ENCODE measurements around the gene UBAC2. TPM values are rescaled to one million over a fixed set of nuclear protein-coding genes. Genes with fewer than 3 reads are reported as not detected.

UBAC2 gene
- total RNA-seq, 1 donor from 2014 or later = 70.8 TPM

DNA sequence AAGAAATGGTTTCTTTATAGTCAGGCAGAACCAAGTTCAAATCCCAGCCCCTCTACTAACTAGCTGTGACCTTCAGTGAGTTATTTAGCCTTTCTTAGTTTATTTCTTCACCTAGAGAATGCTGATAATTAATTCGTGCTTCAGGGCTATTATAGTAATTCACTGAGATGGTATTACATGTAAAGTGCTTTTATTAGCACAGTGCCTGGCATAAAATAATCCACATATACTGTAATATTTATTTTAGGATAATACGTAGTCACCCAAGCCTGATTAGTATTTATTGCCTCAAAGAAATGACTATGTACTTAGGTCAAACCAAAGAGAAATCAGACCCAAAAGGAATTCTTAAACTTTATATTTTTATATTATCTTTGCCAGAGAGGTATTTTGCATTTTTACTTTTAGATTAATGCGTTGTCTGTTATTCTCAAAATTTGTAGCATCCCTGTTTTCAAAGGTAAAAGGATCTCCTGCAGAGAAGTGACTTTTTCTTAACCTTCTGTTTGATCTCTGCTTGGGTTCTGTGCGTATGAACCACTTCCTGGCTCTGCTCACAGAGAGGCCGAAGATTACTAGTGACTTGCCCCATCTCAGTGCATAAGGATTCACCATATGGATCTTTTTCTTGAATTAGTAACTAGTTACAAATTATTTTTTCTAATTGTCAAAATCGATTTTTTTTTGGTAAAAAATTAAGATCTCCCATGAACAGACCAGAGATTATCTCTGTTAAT is 19.7 kb downstream of the UBAC2 start:
- TF ChIP-seq, protein P1, sequence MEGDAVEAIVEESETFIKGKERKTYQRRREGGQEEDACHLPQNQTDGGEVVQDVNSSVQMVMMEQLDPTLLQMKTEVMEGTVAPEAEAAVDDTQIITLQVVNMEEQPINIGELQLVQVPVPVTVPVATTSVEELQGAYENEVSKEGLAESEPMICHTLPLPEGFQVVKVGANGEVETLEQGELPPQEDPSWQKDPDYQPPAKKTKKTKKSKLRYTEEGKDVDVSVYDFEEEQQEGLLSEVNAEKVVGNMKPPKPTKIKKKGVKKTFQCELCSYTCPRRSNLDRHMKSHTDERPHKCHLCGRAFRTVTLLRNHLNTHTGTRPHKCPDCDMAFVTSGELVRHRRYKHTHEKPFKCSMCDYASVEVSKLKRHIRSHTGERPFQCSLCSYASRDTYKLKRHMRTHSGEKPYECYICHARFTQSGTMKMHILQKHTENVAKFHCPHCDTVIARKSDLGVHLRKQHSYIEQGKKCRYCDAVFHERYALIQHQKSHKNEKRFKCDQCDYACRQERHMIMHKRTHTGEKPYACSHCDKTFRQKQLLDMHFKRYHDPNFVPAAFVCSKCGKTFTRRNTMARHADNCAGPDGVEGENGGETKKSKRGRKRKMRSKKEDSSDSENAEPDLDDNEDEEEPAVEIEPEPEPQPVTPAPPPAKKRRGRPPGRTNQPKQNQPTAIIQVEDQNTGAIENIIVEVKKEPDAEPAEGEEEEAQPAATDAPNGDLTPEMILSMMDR (IDR thresholded peaks at IDR 0.05) = no peak
- peaks cover 19% of the 10 kb centered on the region for H3K4me1 Mint-ChIP-seq (ENCODE audit: low read depth)
- H3K36me3 Mint-ChIP-seq (ENCODE audit: low read depth) = peaks cover 5% of the 10 kb centered on the region
- peaks cover 5% of the 10 kb centered on the region for H3K9me3 Mint-ChIP-seq (ENCODE audit: low read depth)
- H3K27me3 Mint-ChIP-seq (ENCODE audit: low read depth) = no peaks in the 10 kb centered on the region
- H3K27ac Mint-ChIP-seq (ENCODE audit: unreplicated experiment) = no peak overlapping the region
- DNase-seq (ENCODE audit: low spot score) = no peak
- H3K4me3 Mint-ChIP-seq (ENCODE audit: unreplicated experiment) = no peak overlapping the region

DNA sequence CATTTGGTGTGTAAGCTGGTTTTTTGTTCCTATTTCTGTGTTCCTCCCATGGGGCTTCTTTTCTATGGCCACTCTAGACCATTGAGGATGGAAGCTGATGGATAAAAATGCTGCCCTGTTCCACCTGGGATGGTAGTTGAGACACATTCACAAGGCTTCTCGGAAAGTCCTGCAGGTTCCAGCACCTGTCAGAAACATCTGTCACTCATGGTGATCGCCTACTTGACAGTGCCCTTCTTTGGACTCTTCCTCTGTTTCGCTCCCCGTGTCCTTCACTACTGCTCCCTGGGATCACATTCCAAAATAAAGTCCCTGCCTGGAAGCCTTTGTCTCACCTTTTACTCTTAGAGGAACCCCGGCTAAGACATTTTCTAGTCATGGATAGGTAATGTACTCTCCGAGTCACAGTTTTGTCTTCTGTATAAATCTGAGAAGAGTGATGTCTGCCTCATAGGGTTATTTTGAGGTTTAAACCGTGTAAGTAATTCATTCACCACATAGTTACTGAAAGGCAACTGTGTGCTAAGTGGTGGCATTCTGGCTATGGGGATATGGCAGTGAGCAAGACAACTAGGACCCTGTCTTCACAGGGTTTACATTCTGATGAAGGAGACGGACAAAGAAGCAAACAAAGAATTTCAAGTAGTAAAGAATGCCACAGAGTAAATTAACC is 21.0 kb downstream of the UBAC2 start:
- H3K27ac Mint-ChIP-seq (ENCODE audit: unreplicated experiment) = no peak overlapping the region
- H3K4me3 Mint-ChIP-seq (ENCODE audit: unreplicated experiment) = no peak overlapping the region
- H3K4me1 Mint-ChIP-seq (ENCODE audit: low read depth) = peaks cover 19% of the 10 kb centered on the region
- TF ChIP-seq, protein P1 (IDR thresholded peaks at IDR 0.05) = no peak
- peaks cover 3% of the 10 kb centered on the region for H3K36me3 Mint-ChIP-seq (ENCODE audit: low read depth)
- DNase-seq (ENCODE audit: low spot score) = no peak
- peaks cover 5% of the 10 kb centered on the region for H3K9me3 Mint-ChIP-seq (ENCODE audit: low read depth)
- H3K27me3 Mint-ChIP-seq (ENCODE audit: low read depth) = no peaks in the 10 kb centered on the region

DNA sequence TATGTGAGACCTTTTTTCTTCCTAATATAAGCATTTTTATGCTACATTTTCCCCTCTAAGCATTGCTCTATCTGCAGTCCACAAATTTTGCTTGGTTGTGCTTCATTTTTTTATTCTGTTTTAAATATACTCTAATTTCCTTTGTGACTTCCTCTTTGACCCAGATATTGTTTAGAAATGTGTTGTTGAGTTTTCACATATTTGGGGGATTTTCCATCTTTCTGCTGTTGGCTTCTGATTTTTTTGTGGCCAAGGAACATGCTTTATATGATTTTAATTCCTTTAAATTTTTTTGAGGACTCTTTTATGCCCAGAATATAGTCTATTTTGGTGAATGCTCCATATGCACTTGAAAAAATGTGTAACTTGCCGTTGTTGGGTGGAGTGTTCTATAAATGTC is 22.9 kb downstream of the UBAC2 start:
- no peak overlapping the region for H3K4me3 Mint-ChIP-seq (ENCODE audit: unreplicated experiment)
- H3K4me1 Mint-ChIP-seq (ENCODE audit: low read depth) = peaks cover 21% of the 10 kb centered on the region

DNA sequence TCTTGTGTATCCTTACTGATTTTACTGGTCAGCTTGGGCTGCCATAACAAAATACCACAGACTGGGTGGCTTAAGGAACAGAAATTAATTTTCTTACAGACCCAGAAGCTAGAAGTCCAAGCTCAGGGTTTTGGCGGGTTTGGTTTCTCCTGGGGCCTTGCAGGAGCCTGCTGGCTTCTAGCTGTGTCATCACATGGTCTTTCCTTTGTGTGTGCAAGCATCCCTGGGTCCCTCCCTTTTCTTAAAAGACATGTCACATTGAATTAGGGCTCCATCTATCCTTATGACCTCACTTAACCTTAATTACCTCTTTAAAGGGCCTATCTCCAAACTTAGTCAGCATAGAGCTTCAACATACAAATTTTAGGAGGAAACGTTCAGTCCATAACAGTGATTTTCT is 23.4 kb downstream of the UBAC2 start:
- H3K36me3 Mint-ChIP-seq (ENCODE audit: low read depth) = peaks cover 3% of the 10 kb centered on the region
- no peaks in the 10 kb centered on the region for H3K27me3 Mint-ChIP-seq (ENCODE audit: low read depth)
- TF ChIP-seq, protein P1 (IDR thresholded peaks at IDR 0.05) = no peak
- H3K27ac Mint-ChIP-seq (ENCODE audit: unreplicated experiment) = no peak overlapping the region
- H3K4me3 Mint-ChIP-seq (ENCODE audit: unreplicated experiment) = no peak overlapping the region
- H3K9me3 Mint-ChIP-seq (ENCODE audit: low read depth) = peaks cover 5% of the 10 kb centered on the region
- no peak for DNase-seq (ENCODE audit: low spot score)
- peaks cover 21% of the 10 kb centered on the region for H3K4me1 Mint-ChIP-seq (ENCODE audit: low read depth)

More for the DNA sequence above, 22.9 kb downstream of the UBAC2 start:
- H3K27ac Mint-ChIP-seq (ENCODE audit: unreplicated experiment) = no peak overlapping the region
- peaks cover 5% of the 10 kb centered on the region for H3K9me3 Mint-ChIP-seq (ENCODE audit: low read depth)
- no peaks in the 10 kb centered on the region for H3K27me3 Mint-ChIP-seq (ENCODE audit: low read depth)
- TF ChIP-seq, protein P1 (IDR thresholded peaks at IDR 0.05) = no peak
- DNase-seq (ENCODE audit: low spot score) = no peak
- peaks cover 3% of the 10 kb centered on the region for H3K36me3 Mint-ChIP-seq (ENCODE audit: low read depth)

DNA sequence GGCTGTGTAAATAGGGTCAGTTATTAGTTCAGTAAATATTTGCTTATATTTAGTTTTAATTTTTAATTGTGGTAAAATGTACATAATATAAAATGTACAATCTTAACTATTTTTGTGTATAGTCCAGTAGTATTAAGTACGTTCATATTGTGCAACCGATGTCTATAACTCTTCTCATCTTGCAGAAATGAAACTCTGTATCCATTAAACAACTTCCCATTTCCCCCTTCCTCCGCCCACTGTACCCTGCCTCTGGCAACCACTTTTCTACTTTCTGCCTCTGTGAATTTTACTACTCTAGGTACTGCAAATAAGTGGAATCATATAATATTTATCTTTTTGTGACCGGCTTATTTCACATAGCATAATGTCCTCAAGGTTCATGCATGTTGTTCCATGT is 24.4 kb downstream of the UBAC2 start:
- TF ChIP-seq, protein P1 (IDR thresholded peaks at IDR 0.05) = no peak
- peaks cover 5% of the 10 kb centered on the region for H3K9me3 Mint-ChIP-seq (ENCODE audit: low read depth)

More for the DNA sequence above, 24.4 kb downstream of the UBAC2 start:
- H3K4me1 Mint-ChIP-seq (ENCODE audit: low read depth) = peaks cover 30% of the 10 kb centered on the region
- no peaks in the 10 kb centered on the region for H3K27me3 Mint-ChIP-seq (ENCODE audit: low read depth)
- peaks cover 3% of the 10 kb centered on the region for H3K36me3 Mint-ChIP-seq (ENCODE audit: low read depth)
- no peak overlapping the region for H3K27ac Mint-ChIP-seq (ENCODE audit: unreplicated experiment)
- no peak overlapping the region for H3K4me3 Mint-ChIP-seq (ENCODE audit: unreplicated experiment)
- DNase-seq (ENCODE audit: low spot score) = no peak
